ENCODE results near the gene GLIS1.

Gene GLIS1

DNA sequence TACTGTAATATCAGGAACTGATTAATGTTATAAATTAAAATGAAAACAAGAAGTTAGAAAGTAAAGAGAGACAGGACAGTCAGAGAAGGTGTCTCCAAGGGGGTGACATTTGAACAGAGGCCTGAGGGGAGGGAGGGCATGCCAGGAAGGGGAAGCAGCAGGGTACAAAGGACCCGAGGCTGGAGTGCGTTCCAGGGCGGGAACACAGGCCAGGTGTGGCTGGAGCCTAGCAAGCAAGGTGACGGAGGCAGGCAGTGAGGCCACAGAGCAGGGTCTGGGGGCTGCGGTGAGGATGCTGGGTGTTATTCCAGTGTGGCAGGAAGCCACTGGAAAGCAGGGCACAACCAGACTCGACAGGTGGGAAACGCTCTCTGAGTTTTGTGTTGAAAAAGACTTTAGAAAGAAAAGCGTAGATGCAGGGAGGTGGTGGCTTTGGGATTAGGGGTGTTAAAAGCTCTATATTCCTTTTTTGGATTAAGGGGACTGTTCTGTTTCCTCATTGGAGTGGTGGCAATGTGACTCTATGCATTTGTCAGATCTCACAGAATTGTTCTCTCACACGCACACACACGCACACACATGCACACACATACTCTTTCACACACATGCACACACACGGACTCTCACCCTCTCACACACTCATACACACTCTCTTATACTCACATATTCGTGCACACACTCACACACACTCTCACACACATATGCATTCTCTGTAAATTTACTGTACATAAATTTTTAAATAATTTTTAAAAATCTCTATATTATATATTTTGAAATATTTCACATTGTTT, 124.5 kb downstream of the GLIS1 start:
- DNase-seq, result no peak

DNA sequence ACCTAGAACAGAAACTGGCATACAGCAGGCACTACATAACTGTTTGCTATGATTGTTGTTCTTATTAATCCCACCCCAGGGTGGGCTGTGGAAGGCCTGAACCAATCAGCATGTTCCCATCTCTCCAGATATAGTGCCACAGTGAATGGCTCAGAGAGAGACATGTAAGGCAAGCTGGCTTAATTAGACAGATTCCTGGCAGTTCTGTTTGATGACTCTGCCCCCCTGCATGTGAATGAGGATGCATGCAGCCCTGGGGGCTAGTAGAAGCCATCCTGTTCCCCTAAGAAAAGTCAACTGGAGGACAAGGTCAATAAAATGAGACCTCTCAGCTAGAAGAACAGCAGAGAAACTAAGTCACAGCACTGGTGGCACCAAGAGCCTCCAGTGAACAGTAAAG, 130.3 kb downstream of the GLIS1 start:
- DNase-seq, result no peak

DNA sequence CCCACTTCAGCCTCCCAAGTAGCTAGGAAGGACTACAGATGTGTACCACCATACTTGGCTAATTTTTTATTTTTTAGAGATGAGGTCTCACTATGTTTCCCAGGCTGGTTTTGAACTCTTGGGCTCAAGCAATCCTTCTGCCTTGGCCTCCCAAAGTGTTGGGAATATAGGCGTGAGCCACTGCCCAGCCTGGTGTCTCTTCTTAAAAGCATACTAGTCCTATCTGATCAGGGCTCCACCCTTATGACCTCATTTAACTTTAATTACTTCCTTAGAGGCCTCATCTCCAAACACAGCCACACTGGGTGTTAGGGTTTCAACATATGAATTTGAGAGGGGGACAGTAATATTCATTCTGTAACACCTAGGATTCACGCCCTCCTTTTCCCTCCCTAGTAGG, 130.9 kb downstream of the GLIS1 start:
- DNase-seq, result no peak

DNA sequence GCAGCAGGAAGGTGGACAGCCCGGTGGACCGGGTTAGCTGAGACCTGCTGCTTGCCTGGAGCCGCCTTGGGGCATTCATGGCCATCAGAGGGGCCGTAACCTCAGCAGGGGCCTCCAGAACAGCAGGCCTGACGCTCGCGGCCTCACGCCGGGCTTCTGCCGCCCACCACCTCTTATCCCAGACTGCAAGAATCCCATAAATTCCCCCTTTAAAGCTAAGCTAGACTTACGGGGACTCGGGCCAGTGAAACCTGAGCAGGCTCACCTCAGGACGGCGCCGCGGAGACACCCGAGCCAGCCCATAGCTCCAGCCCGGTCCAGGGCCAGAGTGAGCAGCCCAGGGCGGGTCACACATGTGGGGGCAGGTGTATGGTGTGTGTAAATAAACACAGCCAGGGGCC, 132.3 kb downstream of the GLIS1 start:
- no peak for DNase-seq

DNA sequence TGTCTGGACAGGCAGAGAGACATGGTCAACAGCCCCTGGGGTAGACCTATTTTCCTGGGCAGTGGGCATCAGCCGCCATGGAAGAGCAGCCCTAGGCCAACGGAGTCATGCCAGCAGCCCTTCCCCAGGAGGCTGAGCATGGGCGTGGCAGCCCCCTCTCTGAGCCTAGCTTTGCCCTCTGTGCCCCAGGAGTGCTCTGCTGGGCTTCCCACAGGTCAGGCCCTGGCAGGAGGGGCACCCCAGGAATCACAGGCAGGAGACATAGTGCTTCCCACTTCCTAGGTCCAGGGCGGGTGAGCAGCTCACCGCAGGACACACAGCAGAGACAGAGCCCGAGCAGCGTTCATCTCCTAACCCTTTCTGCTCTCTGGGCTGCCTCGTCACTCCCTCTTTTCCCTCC, 132.8 kb downstream of the GLIS1 start:
- DNase-seq, result no peak

DNA sequence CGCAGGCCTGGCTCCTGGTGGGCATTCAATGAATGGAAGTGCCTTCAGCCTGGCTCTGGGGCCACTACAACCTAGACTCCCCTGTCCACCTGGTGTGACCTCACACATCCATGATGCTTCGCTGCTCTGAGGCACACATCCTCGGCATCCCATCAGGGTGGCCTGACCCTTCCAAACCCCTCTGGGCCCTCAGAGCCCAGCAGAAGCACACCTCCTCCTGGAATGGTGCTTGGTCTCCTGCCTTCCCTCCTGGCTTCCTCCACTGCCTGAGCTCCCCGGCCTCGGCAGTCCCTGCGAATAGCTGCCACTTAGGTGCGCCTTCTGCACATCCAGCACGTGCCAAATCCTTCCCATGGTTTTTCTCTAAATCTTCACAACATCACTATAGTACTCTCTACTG, 133.8 kb downstream of the GLIS1 start:
- no peak for DNase-seq

DNA sequence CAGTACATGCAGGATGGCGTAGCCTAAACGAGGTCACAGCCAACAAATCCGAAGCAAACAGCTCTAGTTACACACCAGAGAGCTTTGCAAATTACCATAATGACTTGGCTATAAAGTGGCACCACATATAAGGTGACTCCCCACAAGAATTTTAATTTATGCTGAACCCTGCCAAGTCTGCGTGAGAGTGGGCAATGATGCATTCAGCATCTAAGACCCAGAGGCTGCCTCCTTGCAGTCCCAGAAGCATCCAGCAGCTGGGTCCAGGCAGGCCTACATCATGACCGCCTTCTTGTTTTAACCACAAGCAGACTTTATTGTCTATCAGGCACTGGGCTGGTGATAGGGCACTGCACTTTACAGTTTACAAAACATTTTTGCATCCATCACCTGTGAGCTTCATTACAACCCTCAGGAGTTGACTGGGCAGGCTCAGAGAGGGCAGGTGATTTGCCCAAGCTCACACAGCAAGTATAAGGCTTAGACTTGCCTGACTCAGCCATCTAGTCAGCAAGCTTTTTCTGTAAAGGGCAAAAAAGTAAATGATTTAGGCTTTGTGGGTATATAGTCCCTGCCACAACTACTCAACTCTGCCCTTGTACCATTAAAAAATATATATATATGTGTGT, 134.6 kb downstream of the GLIS1 start:
- no peak for DNase-seq

DNA sequence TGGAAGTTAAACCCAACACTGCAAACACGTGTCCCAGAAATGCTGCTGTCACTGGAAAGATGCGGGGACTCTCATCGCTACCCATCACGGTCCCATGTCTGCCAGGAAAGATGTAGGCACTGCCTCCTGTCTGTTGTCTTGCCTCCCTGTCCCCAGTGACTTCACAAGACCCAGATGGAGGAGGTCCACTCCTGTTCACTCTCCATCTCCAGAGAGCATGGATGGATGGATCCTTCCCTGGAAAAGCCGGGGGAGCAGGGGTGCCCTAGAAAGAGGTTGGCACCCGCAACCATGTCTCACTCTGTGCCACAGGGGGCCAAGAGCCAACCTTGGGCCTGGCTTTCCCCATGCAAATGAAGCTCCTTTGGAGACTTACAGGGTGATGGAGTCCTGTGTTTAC, 135.5 kb downstream of the GLIS1 start:
- no peak for DNase-seq

DNA sequence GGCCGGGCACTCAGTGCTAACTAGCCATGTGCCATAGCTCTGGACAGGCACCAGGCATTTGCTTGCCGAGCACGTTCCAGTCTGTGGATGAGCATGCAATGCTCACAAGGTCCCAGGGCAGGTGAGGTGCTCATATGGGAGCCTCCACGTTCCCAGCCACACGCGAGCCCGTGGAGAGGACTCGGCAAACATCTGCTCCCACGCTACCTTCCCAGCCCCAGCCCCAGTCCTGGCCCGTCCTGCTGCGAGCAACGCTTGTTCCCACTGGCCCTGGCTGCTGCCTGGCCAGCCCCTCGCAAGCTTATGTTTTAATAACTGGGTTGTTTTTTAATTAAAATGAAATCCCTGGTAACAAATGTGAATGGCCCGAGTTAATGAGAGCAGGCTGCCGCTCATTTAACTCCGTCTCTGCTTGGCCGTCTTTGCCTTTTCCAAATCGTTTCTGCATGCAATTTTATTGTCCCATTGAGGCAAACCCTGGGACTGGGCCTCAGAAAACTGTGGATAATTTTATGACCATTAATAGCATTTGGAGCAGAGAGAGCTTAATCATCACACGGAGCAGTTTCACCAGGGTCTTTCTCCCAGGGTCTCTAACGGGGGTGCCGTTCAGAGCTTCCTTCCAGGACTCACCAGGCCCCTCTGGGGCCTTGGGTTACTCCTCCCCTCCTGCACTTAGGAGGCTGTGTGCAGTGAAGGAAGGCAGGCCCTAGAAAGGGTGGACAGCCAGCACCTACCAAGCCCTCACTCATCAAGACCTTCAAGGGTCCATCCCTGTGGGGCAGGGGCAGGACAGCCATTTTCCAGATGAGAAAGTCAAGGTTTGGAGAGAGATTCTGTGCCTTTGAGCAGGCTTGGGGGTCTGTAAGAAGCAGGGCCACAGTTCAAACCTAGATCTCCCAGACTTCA, 136.8 kb downstream of the GLIS1 start:
- no peak for DNase-seq

DNA sequence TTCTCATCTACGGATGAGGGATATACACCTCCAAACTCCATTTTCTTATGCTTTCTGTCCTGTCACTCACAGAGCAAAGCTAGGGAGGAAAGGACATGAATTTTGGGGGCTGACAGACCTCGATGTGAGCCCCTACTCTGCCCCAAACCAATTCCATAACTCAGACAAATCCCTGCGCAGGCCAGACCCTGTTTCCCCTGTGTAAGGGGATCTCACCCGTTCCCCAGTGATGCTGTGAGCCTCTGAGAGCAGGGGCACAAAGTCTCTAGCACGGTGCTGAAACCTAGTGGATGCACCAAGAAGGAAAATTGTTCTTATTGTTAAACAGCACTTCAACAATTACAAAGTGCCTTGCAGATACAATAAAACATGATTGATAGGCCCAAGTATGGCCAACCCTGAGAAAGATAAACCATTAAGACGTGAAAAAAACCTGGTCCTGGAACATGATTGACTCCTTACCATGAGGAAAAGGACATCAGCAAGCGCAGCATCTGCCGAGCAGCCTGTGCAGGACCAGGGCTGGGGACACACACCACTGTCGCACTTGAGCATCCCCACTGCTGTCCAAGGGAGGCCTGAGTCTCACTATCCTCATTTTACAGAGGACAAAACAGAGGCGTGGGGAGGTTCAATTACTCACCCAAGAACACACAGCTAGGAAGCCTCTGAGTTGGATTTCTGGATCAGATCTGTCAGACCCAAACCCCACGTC, 137.8 kb downstream of the GLIS1 start:
- DNase-seq, result no peak

DNA sequence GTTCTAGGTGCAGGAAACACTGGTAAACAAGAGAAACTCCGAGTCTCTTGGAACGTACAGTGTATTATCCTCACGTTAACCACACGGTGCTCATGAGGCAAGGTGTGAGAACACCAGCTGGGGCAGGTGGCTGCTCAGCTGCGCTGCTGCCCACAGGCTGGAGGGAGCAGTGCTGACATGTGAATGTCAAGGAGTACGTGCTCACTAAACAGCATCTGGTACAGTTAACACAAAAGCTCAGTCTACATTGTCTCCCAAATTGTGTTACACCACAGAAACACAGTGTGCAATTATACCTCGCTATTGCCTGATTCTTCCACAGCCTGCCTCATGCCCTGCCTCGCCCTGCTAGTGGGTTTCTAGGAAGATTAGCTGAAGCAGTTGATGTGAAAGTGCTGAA, 138.4 kb downstream of the GLIS1 start:
- no peak for DNase-seq

DNA sequence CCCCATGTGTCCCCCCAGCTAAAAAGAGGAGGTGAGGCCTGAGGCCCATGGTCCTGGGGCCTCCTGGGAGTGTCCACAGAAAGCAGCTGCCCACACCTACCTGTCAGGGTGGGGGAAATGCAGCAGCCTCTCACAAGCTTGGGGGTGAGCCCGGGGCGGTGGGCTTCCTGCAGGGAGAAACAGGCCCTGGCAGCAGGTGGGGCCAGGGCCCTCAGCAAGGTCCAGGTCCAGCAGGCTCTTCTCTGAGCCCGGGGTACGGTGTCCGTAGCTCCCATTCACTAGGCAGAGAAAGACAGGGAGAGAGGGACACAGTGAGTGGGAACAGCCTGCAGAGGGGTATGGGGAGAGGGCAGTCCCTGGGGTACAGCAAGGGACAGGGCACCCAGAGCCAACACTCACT, 139.0 kb downstream of the GLIS1 start:
- DNase-seq, result no peak

DNA sequence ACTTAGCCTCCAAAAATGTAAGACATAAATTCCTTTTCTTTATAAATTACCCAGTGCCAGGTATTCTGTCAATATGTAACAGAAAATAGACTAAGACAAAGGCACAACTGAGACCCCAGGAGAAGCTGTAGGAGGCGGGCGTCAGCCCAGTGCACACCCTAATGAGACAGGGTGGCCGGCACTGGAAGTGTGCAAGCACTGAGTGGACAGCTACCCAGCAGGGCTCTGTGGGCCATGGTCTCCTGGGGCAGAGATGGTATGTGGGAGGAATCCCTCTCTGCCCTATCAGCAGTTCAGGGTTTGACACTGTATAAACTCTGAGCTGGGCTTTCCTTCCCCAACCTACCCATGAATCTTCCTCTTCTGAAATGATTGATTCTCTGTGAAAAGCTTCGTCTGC, 139.5 kb downstream of the GLIS1 start:
- no peak for DNase-seq

DNA sequence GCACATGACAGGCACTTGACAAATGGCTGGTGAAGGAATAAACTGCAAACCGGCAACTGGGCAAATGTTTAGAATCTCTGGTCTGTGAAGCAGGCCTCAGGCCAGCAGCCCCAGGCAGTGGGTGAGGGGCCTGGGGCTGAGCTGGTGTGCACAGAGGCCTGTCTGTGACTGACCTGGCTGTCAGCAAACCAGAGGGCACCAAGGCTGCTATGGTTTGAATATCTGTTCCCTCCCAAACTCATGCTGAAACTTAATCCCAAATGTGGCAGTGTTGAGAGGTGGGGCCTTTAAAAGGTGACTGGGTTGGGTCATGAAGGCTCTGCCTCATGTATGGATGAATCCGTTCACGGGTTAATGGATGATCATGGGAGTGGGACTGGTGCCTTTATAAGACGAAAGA, 140.0 kb downstream of the GLIS1 start:
- no peak for DNase-seq

DNA sequence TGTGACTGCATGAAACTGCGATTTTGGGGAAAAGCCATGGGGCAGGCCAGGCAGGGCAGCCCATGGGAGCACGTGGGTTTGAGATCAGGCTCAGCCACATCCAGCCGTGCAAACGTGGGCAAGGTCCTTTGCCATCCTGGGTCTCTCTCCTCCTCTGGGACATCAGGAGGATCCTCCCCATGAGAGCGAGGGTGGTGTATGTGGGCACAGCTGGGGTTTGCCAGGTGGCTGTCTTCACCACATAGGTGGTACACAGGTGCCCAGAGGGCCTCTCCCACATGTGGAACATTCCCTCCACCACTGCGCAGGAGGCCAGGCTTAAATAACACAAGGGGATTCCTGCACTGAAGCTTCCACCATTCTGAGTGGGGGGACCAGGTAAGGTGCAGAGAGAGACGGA, 143.1 kb downstream of the GLIS1 start:
- DNase-seq, result no peak

DNA sequence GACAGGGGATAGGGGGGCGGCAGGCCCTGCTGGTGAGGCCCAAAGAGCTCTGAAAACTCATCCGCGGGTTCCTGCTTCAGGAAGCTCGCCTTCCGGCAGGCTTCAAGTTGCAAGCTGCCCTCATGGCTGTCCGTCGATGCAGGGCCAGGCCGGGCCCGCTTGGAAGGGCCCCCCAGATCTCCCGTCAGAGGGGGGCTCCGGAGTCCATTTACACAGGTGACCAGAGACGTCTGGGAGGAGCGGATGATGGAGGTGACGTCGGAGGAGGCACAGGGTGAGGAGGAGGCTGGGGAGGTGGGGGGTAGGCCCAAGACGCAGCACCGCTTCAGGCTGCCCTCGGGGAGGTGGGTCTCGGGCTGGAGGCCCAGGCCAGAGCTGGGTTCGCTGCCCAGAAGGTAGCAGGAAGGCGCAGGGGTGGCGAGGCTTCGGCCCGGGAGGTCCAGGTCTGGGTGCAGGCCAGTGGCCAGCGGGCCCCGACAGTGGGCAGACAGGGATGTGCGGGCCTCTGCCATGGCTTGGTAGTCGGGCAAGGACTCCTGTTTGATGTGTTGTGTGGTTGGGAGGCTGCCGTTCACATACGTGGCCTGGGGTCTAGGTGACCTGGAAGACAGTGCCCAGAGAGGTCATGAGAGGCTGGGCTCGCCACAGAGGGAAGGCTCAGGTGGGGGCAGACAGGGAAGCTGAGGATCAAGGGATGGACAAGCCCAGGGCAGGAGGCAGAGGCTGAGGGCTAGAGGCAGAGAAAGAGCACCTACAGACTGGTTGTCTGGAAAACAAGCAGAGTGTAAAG, 144.4 kb downstream of the GLIS1 start:
- no peak for DNase-seq

DNA sequence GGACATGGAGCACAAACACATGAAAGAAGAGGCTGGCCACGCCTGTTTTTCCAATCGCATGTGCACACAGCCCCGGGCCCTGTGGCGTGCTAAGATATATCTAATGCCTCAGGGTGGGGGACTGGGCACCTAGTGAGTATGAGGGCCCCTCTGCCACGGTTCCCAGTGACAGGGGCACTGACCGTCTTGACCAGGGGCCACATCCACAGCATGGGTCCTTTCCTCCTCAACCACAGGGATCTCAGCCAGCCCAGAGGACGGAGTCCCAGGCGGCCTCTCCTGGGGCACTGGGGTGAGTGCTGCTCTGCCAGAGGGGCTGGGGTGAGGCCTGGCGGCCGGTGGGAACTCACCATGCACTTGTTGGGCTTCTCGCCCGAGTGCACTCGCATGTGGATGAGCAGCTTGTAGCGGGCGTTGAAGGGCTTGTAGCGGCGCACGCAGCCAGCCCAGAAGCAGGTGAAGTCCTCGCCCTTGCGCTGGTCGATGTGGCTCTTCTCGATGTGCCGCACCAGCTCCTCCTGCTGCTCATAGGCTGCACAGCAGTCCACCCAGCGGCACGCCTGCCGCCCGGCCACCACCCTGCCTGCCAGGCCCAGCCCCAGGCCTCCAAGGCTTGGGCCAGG, 145.1 kb downstream of the GLIS1 start:
- DNase-seq, result no peak

DNA sequence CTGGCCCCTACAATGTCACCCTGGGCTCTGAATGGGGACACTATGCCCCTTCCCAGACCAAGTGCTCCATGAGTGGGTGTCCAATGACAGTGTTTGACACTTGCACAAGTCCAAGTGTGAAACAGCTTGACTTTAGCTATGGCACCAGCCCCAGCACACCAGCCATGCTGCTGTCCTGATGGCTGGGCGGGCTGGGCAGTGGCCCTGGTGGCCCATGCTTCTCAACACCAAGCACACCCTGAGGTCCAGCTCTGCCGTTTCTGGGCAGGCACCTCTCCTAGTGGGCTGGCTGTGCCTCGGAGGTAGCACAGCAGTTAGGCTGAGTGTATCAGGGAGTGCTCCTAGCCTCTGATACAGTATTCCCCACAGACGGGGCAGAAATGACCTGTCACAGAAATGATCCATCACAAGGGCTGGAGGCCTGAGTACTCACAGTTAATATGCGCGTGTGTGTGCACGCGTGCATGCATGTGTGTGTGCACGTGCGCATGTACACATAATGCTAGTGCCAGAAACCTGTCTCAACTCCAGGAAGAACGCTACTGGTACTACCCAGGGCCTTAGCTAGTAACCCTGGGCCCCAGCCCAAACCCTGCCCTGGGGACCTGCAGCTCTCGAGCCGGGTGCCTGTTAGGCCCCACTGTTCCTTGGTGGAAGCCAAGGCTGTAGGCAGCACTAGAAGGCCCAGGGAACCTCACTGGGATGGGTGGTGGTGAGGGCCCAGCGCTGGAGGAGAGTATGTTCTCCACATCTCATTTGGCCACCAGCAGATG, 145.8 kb downstream of the GLIS1 start:
- DNase-seq, result no peak

DNA sequence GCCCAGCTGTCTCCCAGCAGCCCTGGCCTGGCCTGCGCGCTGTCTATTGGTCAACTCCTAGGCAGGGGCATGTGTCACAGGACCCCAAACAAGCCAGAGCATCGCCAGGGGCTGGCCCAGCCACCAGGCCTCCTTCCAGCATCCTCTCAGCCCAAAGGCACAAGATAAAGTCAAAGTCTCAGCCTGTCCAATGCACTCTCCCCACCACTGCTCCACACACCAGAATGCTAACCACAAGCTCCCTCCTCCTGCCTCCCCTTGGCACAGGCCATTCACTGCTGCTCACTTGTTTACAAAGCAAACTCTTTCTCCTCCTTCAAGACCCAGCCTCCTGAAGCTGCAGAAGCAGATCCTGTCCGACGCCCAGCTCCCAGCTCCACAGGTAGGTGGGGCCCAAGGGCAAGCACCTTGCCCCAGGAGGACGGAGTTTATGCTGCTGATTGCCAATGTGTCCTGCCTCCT, 146.4 kb downstream of the GLIS1 start:
- DNase-seq, result no peak

DNA sequence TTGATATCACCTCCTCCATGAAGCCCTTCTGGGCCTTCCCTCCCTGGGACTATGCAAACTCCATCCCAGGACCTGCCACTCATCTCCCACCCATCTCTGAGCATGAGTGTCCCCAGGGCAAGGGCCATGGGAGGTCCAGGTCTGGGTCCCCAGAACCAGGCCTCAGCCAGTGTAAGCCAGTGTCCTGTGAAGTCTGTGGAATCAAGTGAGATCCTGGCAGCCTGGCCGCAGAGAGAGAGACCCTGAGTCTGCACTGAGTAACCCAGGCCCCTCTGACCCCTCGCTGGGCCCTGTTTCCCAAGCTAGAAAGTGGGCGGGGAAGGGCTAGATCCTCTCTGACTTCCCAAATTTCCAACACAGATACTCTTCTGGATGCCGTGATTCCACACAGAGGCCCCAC, 147.0 kb downstream of the GLIS1 start:
- no peak for DNase-seq

Measured in activated CD4-positive, alpha-beta T cell treated with anti-CD3 and anti-CD28 coated beads, Interleukin-2, amount 50 U/mL, for 4 hours (primary cell).